Chondrocyte (in vitro differentiated cells): ENCODE measurements around the gene RCC2. TPM values are rescaled to one million over a fixed set of nuclear protein-coding genes. Genes with fewer than 3 reads are reported as not detected.

ENCODE experiments used
- DNase-seq: peaks from one replicate; pipeline ENCODE4 v3.0.0; 2021; ENCODE audit warnings: mixed read lengths, low spot score
- H3K27ac Mint-ChIP-seq: one replicate; pipeline ENCODE4 v1.8.0; 2021; ENCODE audit warnings: mild to moderate bottlenecking, moderate library complexity, mixed read lengths; ENCODE audit not compliant: unreplicated experiment
- H3K27me3 Mint-ChIP-seq: 2 replicates; pipeline ENCODE4 v1.8.0; 2021; ENCODE audit warnings: low read depth, mixed read lengths
- H3K36me3 Mint-ChIP-seq: 2 replicates; pipeline ENCODE4 v1.8.0; 2021; ENCODE audit warnings: low read depth, mixed read lengths
- H3K4me1 Mint-ChIP-seq: 2 replicates; pipeline ENCODE4 v1.8.0; 2021; ENCODE audit warnings: low read depth, mild to moderate bottlenecking, mixed read lengths
- H3K4me3 Mint-ChIP-seq: one replicate; pipeline ENCODE4 v1.8.0; 2021; ENCODE audit warnings: mild to moderate bottlenecking, moderate library complexity, mixed read lengths; ENCODE audit not compliant: unreplicated experiment
- H3K9me3 Mint-ChIP-seq: 2 replicates; pipeline ENCODE4 v1.8.0; 2021; ENCODE audit warnings: low read depth, mixed read lengths
- total RNA-seq: library from RNA; stranded (reverse); gene quantifications from 3 replicates; pipeline ENCODE4 v1.2.1, GENCODE V29; 2021
- TF ChIP-seq, protein P1 (sequence below): fragments of 200-600 bp; sonication (generic); IDR thresholded peaks from 2 replicates; pipeline ENCODE4 v1.5.0; 2021; ENCODE audit warnings: antibody characterized with exemption, mild to moderate bottlenecking, moderate library complexity

RCC2 gene
- total RNA-seq, 1 donor from 2014 or later = 90.0 TPM

DNA sequence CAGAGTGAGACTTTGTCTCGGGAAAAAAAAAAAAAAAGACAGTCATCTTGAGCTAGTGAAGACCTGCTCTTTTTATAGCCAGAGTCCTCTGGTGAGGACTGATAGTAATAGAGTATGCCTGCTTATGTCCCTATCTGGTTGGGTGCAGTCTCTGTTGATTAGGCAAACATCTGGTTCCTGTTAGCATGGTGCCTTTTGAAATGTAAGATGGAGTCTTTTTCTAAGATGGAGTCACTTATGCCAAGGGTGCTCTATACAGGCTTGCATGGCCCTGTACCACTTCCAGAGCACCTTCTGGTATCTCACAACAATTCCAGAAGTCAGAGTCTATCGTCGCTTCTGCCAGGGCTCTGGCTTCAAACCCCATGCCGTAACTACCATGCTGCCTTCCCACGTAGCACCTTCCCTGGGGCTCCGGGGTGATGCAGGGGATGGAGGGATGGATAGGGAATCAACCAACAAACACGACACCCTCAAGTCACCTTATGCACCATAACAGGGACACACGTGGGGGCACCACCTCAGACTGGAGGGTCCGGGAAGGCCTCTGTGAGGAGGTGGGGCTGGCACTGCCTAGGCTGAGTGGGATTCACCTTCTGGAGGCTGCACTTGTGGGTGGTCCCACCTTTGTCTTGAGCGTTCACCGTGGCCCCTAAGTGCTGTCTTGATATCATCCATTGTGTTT, 79.1 kb downstream of the RCC2 start:
- Mint-ChIP-seq H3K9me3 (peaks cover 8% of the 10 kb centered on the region), H3K27ac (no peak overlapping the region), H3K4me3 (no peak overlapping the region), H3K27me3 (peaks cover 5% of the 10 kb centered on the region), H3K4me1 (no peaks in the 10 kb centered on the region), H3K36me3 (no peaks in the 10 kb centered on the region)
- TF ChIP-seq, protein P1, sequence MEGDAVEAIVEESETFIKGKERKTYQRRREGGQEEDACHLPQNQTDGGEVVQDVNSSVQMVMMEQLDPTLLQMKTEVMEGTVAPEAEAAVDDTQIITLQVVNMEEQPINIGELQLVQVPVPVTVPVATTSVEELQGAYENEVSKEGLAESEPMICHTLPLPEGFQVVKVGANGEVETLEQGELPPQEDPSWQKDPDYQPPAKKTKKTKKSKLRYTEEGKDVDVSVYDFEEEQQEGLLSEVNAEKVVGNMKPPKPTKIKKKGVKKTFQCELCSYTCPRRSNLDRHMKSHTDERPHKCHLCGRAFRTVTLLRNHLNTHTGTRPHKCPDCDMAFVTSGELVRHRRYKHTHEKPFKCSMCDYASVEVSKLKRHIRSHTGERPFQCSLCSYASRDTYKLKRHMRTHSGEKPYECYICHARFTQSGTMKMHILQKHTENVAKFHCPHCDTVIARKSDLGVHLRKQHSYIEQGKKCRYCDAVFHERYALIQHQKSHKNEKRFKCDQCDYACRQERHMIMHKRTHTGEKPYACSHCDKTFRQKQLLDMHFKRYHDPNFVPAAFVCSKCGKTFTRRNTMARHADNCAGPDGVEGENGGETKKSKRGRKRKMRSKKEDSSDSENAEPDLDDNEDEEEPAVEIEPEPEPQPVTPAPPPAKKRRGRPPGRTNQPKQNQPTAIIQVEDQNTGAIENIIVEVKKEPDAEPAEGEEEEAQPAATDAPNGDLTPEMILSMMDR = no peak
- DNase-seq = no peak

- Mint-ChIP-seq H3K27me3 (peaks cover 6% of the 10 kb centered on the region), H3K27ac (no peak overlapping the region), H3K9me3 (peaks cover 8% of the 10 kb centered on the region), H3K4me3 (no peak overlapping the region), H3K36me3 (no peaks in the 10 kb centered on the region), H3K4me1 (no peaks in the 10 kb centered on the region)
- TF ChIP-seq, protein P1 = no peak
- no peak for DNase-seq
These were observed 79.7 kb downstream of the RCC2 start for GRCh38 chr1:17359808-17360207.

DNA sequence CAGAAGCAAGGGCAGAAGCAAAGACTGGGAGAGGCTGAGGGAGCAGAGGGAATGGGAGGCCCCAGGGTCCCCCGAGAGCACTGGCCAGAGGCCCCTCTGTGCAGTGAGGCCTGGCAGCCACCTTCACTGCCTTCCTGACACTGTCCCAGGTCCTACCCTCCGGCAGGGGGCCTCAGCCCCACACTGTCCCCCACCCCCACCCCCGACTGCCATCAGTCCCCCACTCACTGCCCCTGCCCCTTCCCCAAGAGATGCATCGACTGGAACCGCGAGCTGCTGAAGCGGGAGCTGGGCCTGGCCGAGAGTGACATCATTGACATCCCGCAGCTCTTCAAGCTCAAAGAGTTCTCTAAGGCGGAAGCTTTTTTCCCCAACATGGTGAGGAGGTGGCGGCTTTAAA, 80.4 kb downstream of the RCC2 start:
- no peak overlapping the region for H3K27ac Mint-ChIP-seq
- H3K4me3 Mint-ChIP-seq = no peak overlapping the region
- no peaks in the 10 kb centered on the region for H3K4me1 Mint-ChIP-seq
- H3K27me3 Mint-ChIP-seq = peaks cover 5% of the 10 kb centered on the region
- H3K36me3 Mint-ChIP-seq = no peaks in the 10 kb centered on the region
- TF ChIP-seq, protein P1 = no peak
- peaks cover 2% of the 10 kb centered on the region for H3K9me3 Mint-ChIP-seq
- DNase-seq = no peak

- TF ChIP-seq, protein P1 = no peak
- H3K9me3 Mint-ChIP-seq = no peaks in the 10 kb centered on the region
- H3K36me3 Mint-ChIP-seq = no peaks in the 10 kb centered on the region
- no peaks in the 10 kb centered on the region for H3K4me1 Mint-ChIP-seq
- peaks cover 2% of the 10 kb centered on the region for H3K27me3 Mint-ChIP-seq
- no peak overlapping the region for H3K4me3 Mint-ChIP-seq
- no peak for DNase-seq
- no peak overlapping the region for H3K27ac Mint-ChIP-seq
These were observed 80.9 kb downstream of the RCC2 start for GRCh38 chr1:17358557-17358956.

Other genes starting within 250 kb of the RCC2 start
- gene PADI1, start 234.5 kb downstream of the RCC2 start, total RNA-seq = 0.41 to 0.97 TPM (median 0.70 TPM) in 3 replicates
- not detected in 3 replicates for gene PADI3, start 190.6 kb downstream of the RCC2 start, total RNA-seq
- 0.60 TPM in 1 of 3 replicates, not detected in the others for gene PADI4, start 131.5 kb downstream of the RCC2 start, total RNA-seq
- gene PADI6, start 67.5 kb downstream of the RCC2 start, total RNA-seq = not detected in 3 replicates
- gene ARHGEF10L, start 100.0 kb upstream of the RCC2 start, total RNA-seq = 27.3 to 40.6 TPM (median 40.0 TPM) in 3 replicates